ENCODE measurements around the gene MUC4.
"Not testable (repeated sequence)": the region's sequence is repeated elsewhere in the genome, so short reads cannot be mapped to it uniquely, and the experiment has no call there.

MUC4 gene

DNA sequence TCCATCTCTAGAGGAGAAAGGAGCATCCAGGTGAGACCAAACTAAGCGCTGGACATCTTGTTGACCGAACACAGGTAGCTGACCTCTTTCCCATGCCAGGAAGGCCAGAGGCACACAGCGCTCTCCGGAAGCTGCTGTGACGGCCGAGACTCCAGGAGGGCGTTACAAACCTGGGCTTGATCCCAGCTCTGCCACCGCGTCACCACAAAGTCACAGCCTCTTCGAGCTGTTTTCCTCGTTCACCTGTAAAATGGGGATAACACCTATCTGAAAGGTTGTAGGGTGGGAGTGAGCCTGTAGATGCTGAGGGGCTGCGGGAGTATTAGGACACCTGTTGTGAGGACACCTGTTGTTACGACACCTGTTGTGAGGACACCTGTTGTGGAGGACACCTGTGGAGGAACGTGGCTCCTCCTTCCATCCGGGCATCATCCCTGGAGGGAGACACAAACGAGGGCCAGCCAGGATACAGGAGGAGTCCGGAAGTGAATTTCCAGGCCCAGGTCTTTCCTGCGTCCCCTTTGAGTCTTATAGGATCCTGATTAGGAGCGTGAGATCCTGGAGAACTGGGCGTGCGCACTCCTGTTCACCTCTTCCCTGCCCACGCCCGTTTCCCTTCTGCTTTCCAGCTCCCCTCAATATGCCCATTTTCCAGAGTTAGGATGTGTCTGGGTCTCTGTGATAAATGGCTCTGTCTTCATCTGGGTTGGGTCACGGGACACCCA lies 2.3 kb upstream of the MUC4 start:
- DNase-seq (ENCODE audit: low spot score) = no peak

DNA sequence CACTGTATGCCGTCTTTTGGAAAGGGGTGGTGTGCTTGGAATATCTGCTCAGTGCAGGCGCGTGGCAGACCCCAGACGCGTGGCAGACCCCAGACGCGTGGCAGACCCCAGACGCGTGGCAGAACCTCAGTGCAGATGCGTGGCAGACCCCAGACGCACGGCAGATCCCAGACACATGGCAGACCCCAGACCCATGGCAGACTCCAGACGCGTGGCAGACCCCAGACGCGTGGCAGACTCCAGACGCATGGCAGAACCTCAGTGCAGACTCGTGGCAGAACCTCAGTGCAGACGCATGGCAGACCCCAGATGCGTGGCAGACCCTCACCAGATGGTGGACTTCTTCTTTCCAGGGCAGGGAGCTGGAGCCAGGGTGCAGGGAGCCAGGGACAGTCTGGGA lies 637 bp upstream of the MUC4 start:
- no peak for DNase-seq (ENCODE audit: low spot score)

DNA sequence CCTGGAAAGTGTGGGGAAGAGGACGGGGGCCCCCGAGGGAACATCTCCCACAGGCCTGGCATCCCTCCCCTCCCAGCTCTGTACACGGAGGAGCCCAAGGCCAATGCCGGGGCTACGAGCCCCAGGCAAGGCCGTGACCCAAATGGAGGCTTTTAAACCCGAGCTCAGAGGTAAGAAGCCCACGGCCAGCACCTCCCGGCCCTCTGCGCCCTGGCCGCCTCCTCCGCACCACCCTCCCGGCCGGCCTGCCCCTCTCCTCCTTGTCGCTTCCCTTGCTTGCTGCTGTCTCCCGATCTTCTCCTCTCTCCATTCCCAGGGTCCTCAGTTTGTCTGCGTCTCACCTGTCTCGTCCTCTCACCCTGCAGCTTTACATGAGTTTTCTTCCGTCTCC lies 1.3 kb downstream of the MUC4 start:
- no peak for DNase-seq (ENCODE audit: low spot score)

DNA sequence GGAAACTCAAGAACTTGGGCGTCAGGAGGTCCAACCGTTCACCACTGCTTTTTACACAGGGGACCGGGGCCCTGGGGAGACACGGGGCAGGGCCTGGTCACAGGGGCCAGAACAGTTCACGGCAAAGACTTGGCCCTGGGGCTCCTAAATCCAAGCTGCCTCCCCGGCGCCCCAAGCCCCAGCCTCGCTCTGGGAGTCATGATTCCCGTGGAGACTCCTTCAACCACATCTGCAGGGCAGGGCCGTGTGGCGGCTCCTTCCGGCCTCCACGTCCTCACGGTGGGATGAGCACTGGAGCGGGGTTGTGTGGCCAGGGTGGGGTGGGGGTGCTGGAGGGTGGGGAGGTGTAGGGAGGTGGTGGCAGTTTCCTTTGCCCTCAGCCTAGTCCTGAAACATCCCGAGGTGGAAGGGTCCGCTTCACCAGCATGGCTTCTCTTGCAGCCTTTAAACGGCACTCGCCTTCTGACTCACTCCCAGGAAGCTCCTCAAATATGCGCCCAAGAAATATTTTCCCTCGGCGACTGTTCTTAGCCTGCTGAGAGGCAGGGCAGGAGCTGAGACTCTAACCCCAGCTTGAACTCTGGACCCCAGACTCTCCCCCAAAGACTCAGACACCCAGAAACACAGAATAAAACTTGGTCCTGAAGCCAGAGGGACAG lies 1.8 kb downstream of the MUC4 start:
- no peak for DNase-seq (ENCODE audit: low spot score)

DNA sequence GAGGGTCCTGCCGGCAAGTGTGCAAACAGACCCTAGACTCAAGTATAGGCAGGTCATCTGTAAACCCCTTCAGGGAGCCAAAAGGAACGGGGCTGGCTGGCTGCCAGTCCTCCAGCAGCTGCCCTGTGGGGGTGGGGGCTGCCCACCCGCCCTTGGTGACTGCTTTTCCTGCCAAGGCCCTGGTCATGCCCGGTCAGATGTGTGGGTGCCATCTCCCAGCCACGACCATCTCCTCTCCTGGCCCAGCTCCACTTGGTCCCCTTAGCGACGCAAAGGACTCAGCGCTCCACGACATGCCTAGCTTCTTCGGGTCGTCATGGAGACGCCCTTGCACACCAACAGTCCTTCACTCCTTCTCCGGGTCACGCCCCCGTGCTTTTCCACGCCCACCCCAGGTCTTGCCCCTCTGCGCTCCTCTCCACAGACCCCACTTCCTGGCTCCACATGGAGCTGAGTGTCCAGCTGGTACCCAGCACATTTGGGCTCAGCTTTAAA lies 2.4 kb downstream of the MUC4 start:
- DNase-seq (ENCODE audit: low spot score) = no peak

DNA sequence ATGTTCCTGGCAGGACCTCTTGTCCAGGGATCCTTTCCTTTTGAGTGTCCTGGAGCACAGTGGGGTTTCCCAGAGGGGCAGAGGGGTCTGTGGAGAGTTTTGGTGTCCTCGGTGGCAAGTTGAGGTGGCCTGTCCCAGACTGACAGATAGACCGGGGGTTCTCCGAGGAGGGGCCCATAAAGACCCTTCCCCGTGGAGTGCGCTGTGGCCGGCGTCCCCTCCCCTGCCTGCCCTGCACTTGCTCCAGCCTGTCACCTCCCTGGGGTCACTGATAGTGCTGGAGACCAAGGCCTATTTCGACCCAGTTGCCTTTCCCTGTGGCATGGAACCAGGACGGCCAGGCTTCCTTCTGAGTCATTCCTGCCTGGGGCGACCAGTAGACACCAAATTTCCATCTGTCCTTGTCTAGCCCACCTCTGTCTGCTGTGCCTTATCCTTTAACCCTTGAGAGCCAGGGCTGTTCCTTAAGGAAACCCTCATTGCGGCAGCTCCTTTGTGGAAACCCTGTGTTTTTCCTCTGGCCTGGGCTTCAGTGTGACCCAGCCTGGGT lies 2.9 kb downstream of the MUC4 start:
- no peak for DNase-seq (ENCODE audit: low spot score)

DNA sequence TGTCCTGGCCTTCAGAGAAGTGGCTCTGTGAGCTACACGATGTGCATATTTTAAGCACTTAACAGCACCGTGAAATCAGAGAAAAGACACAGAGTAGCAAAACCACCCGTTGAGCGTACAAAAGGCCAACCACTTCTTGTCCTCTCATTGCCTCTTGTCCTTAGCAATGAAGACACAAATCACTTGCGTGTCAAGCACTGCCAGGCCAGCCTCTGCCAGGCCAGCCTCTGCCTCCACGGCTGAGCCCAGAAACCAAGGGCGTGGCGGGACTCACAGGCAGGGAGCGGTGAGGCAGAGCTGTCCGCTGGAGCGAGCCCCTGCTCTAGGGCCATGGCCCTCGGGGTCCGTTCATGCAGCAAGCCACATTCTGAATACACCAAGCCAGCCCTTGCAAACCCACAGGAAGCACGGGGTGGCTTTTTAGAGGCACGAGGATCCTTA lies 4.0 kb downstream of the MUC4 start:
- no peak for DNase-seq (ENCODE audit: low spot score)

DNA sequence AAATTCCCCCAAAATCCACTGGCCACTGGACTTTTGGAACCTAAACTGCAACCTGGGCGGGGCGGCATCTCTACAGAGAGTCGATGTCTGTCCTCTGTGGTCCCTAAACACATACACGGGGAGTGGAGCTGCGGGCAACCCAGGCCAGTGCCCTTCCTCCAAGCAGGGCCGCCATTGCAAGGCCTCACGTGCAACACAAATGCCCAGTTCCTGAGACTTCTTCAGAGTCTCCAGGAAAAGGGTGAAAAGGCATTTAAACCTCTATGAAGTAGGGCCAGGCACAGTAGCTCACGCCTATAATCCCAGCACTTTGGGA lies 4.9 kb downstream of the MUC4 start:
- DNase-seq (ENCODE audit: low spot score) = no peak

DNA sequence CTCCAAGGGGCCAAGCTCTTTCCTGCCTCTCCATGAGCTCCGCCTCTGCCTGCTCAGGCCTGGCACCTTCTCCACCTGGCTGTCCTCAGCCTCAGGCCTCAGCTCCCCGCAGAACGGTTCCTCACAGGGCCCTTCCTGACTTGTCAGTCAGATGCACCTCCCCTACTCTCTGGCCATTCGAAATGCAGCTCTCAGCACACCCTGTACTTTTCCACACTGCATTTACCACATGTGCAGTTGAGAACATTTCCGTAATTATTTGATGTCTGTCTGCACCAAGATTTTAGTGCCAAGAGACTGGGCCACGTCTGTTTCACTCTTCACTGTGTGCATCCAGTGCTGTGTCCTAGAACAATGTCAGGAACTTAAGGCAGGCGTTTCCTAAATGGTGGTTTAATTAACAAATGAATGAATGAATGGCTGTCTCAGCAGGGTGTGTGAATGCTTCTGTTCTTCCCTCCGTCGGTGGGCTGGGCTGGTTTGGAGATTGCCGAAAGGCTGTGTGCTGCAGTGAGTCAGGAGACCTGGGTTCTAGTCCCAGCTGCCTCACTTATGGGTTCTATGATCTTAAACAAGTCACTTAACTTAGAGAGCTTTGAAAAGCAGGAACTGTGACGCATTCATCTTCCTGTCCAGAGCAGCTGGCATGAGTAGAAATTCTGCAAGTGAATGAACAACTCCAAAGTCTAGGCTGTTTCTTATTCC lies 5.4 kb downstream of the MUC4 start:
- no peak for DNase-seq (ENCODE audit: low spot score)

DNA sequence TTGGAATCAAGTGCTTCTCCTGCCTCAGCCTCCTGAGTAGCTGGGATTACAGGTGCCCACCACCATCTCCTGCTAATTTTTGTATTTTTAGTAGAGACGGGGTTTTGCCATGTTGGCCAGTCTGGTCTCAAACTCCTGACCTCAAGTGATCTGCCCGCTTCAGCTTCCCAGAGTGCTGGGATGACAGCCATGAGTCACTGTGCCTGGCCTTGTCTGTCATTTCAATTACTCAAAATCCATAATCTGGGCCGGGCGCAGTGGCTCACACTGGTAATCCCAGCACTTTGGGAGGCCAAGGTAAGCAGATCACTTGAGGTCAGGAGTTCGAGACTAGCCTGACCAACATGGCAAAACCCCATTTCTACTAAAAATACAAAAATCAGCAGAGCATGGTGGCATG lies 6.1 kb downstream of the MUC4 start:
- DNase-seq (ENCODE audit: low spot score) = not testable (repeated sequence)

DNA sequence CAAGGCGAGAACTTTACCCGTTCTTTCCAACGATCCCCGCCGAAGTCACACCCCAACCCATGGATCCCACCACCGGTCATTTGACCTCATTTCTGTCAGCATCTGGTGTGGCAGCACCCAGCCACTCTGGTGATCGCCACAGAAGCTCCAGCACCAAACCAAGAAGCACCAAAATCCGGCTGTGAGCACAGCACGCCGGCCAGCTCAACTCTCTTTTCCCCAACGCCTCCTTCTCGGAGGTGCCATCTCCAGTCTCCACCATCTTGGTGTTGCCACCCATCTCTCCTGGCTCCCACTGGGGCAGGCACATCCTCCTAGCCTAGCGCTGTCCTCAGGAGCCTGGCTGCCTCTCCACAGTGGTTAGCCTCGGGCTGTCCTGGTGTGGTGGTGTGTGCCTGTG lies 6.5 kb downstream of the MUC4 start:
- no peak for DNase-seq (ENCODE audit: low spot score)

DNA sequence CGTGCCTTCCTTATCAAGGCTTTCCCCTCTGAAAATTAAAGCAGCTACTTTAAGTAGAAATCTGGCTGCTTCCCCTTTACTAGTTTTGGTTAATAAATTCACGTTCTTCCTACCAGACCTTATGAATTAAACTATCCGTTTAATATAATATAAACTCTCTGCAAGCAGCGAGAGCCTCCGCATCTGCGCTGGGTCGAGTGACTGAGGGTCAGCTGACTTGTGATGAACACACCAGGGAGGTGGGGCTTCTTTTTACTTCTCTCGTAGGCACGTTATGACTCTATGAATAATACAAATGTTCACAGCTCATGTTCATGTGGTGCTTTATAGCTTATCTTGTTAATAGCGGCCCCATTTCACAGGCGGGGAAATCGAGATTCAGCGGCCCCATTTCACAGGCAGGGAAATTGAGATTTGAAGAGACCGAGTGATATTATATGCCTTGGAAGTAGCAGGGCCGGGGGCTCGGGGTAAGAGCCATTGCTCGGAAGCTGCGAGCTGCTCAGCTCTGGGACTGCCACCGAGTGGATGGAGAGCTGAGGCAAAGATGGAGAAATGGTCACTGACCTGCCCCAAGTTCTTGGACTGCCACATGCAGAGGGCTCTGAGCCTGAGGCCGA lies 8.3 kb downstream of the MUC4 start:
- DNase-seq (ENCODE audit: low spot score) = no peak

DNA sequence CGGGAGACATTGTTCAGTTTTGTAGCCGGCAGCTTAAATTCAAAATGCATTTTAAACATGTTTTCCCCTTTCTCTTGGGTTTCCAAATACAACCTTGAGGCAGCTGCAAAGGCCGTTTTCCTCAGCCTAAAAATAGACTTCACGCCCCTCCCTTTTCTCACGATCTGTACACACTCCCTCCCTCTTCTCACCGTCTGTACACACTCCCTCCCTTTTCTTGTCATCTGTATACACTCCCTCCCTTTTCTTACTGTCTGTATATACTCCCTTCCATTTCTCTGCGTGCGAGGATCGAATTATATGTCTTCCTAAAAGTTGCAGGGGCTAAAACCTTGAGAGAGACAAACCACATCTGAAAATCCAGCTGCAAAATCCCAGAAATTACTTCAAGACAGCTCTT lies 8.9 kb downstream of the MUC4 start:
- no peak for DNase-seq (ENCODE audit: low spot score)

DNA sequence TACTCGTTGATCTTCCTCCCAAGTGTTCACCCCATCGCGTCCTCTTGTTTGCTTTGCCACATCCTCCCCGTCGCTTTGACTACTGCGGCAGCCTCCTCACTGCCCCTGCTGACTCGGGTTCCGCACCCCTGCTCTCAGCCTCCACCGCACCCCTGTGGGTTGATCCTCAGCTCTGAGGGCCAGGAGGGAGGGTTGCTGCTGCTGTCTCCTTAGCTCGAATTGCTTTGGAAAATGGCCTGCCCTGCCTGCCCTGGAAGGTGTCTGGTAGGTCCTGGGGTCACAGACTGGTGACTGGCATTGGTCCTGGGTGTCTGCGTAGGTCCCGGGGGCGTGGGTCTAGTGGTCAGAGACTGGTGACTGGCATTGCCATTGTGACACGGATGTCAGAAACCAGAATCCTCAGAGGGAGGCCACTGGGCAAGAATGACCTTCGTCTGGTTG lies 9.4 kb downstream of the MUC4 start:
- peak; percentile 41 for DNase-seq (ENCODE audit: low spot score)

DNA sequence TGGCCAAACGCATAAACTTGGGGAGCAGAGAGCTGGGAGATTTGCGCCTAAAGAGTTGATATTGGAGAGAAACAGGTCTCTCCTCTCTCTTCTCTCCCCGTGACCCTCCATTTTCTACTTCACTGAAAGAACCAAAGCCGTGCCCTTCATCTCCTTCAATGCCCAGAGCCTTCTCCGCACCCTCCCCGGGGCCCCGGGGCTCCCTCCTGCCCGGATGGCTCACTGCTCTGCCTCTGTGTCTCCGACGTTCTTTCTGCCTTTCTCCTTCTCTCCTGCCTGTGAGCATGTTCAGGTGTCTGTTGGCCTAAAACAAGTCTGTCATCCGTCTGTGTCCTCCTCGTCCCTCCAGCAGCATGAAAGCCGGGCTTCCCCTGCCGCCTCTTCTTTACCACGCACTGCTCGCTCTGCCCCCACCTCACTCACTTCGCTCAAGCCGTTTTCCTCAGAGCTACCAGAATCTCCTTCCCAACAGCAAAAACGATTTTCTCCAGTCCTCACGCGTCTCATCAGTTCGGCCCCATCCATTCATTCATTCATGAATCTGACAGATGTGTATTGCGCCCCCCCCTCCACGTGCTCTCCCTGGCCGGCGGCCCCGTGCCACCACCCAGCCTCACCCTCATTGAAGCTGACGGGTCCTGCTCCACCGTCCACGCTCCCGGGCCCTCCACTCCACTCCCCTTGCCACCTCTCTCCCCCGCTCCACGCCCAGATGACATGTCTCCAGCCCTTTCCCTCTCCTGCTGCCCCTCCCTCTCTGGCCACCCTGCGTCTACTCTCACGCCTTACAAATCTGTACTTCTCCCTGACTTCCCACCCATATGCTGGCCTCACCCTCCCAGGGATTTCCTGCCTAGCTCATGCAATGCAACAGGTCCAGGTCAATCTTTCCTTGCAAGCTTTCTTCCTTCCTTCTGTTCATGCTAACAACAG lies 10.2 kb downstream of the MUC4 start:
- no peak for DNase-seq (ENCODE audit: low spot score)

DNA sequence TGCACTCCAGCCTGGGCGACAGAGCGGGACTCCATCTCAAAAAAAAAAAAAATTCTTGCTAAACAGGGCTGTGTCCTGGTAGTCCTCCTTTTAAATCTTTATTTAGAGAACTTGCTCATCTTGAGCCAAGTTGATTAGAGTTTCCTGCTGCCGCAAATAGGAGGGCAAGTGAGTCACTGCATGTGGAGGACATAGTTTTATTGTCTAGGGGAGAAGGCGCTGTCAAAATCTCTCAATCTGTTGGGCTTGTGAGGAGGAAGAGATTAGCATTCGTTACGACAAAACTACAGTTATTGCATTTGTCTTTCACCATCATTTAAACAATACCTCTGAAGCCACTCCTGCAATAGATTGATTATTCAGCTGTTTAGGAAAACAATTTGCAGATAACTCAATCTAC lies 11.5 kb downstream of the MUC4 start:
- DNase-seq (ENCODE audit: low spot score) = no peak

DNA sequence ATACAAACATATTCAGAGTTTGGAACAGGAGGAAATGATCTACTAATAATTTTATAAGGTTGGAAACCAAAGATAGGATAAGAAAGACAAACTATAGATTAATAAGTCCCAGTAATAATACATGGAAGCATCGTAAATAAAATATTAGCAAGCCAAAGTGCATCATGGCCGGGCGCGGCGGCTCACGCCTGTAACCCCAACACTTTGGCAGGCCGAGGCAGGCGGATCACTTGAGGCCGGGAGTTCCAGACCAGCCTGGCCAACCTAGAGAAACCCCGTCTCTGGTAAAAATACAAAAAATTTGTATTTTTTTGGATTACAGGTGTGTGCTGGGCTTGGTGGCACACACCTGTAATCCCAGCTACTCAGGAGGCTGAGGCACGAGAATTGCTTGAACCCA lies 14.9 kb downstream of the MUC4 start:
- DNase-seq (ENCODE audit: low spot score) = no peak

DNA sequence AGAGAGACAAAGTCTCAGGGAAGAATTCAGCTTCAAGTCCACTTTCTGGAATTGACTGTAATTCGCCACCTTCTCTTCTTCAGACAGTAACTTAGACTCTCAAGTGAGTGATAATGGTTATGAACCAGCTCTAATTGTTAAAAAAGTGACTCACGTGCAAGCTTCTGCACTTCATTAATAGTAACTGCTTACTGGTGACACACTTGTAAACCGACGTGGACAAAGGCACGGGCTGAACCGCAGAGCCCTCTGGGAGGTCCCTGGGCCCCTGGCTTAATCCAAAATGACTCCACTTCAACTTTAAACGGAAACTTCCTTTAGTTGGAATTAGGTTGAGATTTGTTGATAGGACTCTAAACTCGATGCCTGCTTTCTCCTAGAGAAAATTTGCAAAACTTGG lies 17.0 kb downstream of the MUC4 start:
- no peak for DNase-seq (ENCODE audit: low spot score)

DNA sequence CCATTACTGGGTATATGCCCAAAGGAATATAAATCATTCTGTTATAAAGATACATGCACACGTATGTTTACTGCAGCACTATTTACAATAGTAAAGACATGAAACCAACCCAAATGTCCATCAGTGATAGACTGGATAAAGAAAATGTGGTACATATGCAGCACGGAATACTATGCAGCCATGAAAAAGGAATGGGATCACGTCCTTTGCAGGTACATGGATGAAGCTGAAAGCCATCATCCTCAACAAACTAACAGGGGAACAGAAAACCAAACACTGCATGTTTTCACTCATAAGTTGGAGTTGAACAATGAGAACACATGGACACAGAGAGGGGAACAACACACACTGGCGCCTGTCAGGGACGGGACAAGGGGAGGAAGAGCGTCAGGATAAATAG lies 19.1 kb downstream of the MUC4 start:
- not testable (repeated sequence) for DNase-seq (ENCODE audit: low spot score)

DNA sequence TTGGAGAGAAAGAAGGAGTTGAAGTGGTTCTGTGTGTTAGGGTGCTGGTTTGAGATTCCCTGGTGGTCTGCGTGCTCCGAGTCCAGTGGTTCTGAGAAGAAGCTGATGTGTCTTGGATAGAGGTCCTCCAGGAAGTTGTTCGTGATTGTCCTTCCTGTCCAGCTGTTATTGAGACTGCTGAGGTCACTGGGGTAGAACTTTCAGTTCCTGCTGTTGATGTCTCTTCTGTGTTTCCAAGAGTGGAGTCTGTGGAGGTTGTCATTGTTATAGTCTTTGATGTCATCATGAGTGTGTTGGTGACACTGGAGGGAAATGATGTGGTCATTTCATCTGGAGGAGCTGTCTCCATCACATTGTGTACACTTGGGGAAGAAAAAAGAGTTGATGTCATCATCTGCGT lies 20.8 kb downstream of the MUC4 start:
- no peak for DNase-seq (ENCODE audit: low spot score)

Data from CD4-positive, alpha-beta T cell treated with Interleukin-6 at 100 ng/mL for 8 hours (primary cell).